Endothelial cell (in vitro differentiated cells): ENCODE results near the gene RNF144B. TPM values are rescaled to one million over a fixed set of nuclear protein-coding genes. Genes with fewer than 3 reads are reported as not detected.

ENCODE experiments used
- DNase-seq: peaks from one replicate; pipeline ENCODE4 v3.0.0; 2021; ENCODE audit warnings: low spot score
- H3K27ac Mint-ChIP-seq: one replicate; pipeline ENCODE4 v1.8.0; 2021; ENCODE audit warnings: mixed read lengths, inconsistent platforms; ENCODE audit not compliant: unreplicated experiment
- H3K27me3 Mint-ChIP-seq: one replicate; pipeline ENCODE4 v1.8.0; 2021; ENCODE audit warnings: mild to moderate bottlenecking, moderate library complexity, mixed read lengths, inconsistent platforms; ENCODE audit not compliant: unreplicated experiment
- H3K36me3 Mint-ChIP-seq: one replicate; pipeline ENCODE4 v1.8.0; 2021; ENCODE audit warnings: mild to moderate bottlenecking, low read depth, mixed read lengths, inconsistent platforms; ENCODE audit not compliant: unreplicated experiment
- H3K4me1 Mint-ChIP-seq: one replicate; pipeline ENCODE4 v1.8.0; 2021; ENCODE audit warnings: mild to moderate bottlenecking, mixed read lengths, inconsistent platforms; ENCODE audit not compliant: unreplicated experiment
- H3K4me3 Mint-ChIP-seq: one replicate; pipeline ENCODE4 v1.8.0; 2021; ENCODE audit warnings: mild to moderate bottlenecking, mixed read lengths, inconsistent platforms; ENCODE audit not compliant: unreplicated experiment
- H3K9me3 Mint-ChIP-seq: one replicate; pipeline ENCODE4 v1.8.0; 2021; ENCODE audit warnings: mixed read lengths, inconsistent platforms; ENCODE audit not compliant: unreplicated experiment
- total RNA-seq: library from RNA; stranded (reverse); fragmentation: NEBNext Ultra II Directional; extraction: Animal tissue kit (Norgen Biotek cat#: 25700); gene quantifications from one replicate; pipeline ENCODE4 v1.2.1, GENCODE V29; 2021; ENCODE audit not compliant: unreplicated experiment
- TF ChIP-seq, protein P1 (sequence below): fragments of 200-600 bp; sonication (generic); IDR thresholded peaks from one replicate; pipeline ENCODE4 v1.5.0; 2021; ENCODE audit warnings: antibody characterized with exemption; ENCODE audit not compliant: unreplicated experiment

Gene RNF144B
- total RNA-seq, 1 donor from 2014 or later = 23.2 TPM

DNA sequence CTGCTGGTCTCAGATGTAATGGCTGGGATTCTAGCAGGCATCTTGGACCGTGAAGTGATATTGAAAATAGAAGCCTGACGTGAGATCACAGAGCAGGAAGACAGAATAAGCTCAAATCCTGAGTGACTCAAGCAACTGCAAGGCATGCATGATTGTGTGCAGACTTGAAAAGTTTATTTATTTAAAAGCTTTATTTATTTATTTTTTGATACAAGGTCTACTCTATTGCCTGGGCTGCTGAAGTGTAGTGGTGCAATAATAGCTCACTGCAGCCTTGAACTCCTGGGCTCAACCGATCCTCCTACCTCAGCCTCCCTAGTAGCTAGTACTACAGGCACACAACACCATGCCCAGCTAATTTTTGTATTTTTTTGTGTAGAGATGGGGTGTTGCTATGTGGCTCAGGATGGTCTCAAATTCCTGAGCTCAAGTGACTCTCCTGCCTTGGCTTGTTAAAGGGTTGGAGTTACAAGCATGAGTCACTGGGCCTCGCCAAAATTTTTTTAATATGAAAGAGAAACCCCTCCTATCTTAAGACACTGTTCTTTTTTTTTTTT, 40.1 kb upstream of the RNF144B start:
- H3K27ac Mint-ChIP-seq = no peak overlapping the region
- TF ChIP-seq, protein P1, sequence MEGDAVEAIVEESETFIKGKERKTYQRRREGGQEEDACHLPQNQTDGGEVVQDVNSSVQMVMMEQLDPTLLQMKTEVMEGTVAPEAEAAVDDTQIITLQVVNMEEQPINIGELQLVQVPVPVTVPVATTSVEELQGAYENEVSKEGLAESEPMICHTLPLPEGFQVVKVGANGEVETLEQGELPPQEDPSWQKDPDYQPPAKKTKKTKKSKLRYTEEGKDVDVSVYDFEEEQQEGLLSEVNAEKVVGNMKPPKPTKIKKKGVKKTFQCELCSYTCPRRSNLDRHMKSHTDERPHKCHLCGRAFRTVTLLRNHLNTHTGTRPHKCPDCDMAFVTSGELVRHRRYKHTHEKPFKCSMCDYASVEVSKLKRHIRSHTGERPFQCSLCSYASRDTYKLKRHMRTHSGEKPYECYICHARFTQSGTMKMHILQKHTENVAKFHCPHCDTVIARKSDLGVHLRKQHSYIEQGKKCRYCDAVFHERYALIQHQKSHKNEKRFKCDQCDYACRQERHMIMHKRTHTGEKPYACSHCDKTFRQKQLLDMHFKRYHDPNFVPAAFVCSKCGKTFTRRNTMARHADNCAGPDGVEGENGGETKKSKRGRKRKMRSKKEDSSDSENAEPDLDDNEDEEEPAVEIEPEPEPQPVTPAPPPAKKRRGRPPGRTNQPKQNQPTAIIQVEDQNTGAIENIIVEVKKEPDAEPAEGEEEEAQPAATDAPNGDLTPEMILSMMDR = no peak
- DNase-seq = no peak
- no peaks in the 10 kb centered on the region for H3K4me1 Mint-ChIP-seq
- H3K27me3 Mint-ChIP-seq = peaks cover 2% of the 10 kb centered on the region
- no peaks in the 10 kb centered on the region for H3K9me3 Mint-ChIP-seq
- no peak overlapping the region for H3K4me3 Mint-ChIP-seq
- H3K36me3 Mint-ChIP-seq = no peaks in the 10 kb centered on the region

DNA sequence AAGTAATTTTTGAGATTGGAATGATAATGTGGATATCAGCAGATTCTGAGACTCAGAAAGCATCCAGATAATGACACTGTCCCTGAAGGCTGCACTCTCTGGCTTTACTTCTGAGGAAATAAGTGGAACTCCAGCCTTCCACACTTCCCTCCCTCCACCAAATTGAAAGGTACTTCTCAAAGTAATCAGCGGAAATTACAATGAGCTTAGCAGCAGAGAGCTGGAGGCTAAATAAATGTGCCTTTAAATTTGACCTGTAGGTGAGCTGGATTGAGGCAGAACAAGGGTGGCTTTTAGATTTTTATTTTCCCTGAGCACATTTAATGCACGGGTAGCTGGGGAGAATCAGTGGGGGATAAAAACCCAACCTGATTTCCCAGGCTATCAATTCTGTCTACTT, 39.3 kb upstream of the RNF144B start:
- peaks cover 2% of the 10 kb centered on the region for H3K27me3 Mint-ChIP-seq
- DNase-seq = no peak
- no peaks in the 10 kb centered on the region for H3K36me3 Mint-ChIP-seq
- H3K9me3 Mint-ChIP-seq = no peaks in the 10 kb centered on the region
- TF ChIP-seq, protein P1 = no peak
- no peak overlapping the region for H3K4me3 Mint-ChIP-seq
- no peak overlapping the region for H3K27ac Mint-ChIP-seq
- H3K4me1 Mint-ChIP-seq = no peaks in the 10 kb centered on the region

DNA sequence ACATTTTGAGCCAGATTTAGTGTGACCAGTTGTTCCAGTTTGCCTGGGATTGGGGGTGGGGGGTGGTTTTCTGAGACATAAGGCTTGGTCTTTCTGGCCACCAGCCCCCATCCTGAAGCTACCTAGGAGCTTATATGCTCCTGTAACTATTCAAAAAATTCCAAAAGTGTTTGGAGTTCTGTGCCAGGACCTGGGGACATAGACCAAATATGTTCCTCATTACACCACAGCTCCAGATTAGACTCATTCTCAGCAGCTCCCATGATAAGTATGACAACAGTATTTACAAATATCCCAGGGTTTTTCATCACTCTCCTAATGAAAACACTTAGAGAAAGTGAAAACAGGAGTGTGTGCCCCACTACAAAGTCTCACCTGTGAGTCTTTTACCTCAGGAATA, 37.8 kb upstream of the RNF144B start:
- TF ChIP-seq, protein P1 = no peak
- no peaks in the 10 kb centered on the region for H3K36me3 Mint-ChIP-seq
- H3K27ac Mint-ChIP-seq = no peak overlapping the region
- H3K27me3 Mint-ChIP-seq = peaks cover 2% of the 10 kb centered on the region
- H3K4me1 Mint-ChIP-seq = no peaks in the 10 kb centered on the region
- no peak for DNase-seq
- H3K9me3 Mint-ChIP-seq = no peaks in the 10 kb centered on the region
- H3K4me3 Mint-ChIP-seq = no peak overlapping the region

DNA sequence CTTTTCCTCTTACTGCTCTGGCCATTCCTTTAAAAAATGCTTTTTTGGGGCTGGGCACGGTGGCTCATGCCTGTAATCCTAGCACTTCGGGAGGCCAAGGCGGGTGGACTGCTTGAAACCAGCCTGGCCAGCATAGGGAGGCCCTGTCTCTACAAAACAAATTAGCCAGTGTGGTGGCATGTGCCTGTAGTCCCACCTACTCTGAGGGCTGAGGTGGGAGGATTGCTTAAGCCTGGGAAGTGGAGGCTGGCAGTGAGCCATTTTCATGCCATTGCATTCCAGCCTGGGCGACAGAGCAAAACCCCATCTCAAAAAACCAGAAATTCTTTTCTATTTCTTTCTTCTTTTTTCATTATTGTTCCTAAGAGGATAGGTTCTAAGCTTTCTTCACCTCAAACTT, 36.9 kb upstream of the RNF144B start:
- TF ChIP-seq, protein P1 = no peak
- Mint-ChIP-seq H3K36me3 (no peaks in the 10 kb centered on the region), H3K4me1 (no peaks in the 10 kb centered on the region), H3K27me3 (peaks cover 2% of the 10 kb centered on the region), H3K4me3 (no peak overlapping the region), H3K9me3 (no peaks in the 10 kb centered on the region), H3K27ac (no peak overlapping the region)
- no peak for DNase-seq

DNA sequence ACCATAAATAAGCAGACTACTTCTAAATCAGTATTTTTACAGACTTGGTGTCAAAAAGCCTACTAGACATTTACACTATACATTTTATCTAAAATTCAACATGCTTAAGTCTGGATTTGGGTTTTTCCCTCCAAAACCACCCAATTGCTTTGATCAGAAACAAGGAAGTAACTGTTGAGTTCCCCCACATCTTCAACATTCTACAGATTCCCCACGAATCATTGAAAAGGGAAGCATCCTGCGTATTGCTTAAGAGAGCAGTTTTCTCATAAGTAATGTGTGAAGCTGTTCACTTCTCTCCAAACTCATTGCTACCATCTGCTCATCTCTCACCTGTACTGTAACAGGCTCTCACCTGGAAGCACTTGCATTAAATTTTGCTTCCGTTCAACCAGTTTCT, 36.4 kb upstream of the RNF144B start:
- Mint-ChIP-seq H3K4me3 (no peak overlapping the region), H3K9me3 (no peaks in the 10 kb centered on the region), H3K27me3 (peaks cover 2% of the 10 kb centered on the region), H3K4me1 (no peaks in the 10 kb centered on the region), H3K27ac (no peak overlapping the region), H3K36me3 (no peaks in the 10 kb centered on the region)
- no peak for DNase-seq
- TF ChIP-seq, protein P1 = no peak
